RWPE2 (cell line): Measurements from ENCODE around the gene DCAF17.
"Not testable (repeated sequence)": the region's sequence is repeated elsewhere in the genome, so short reads cannot be mapped to it uniquely, and the experiment has no call there.

Source experiments
- ATAC-seq: fragments of 200-7000 bp; cut with Tn5 transposase; 3 replicates; pipeline ENCODE4 v1.9.1; 2021; ENCODE audit warnings: low read depth
- DNase-seq: peaks from one replicate; pipeline ENCODE4 v3.0.0-alpha.2; 2020; ENCODE audit warnings: low spot score
- H3K27ac ChIP-seq: fragments of 450-650 bp; 2 replicates; pipeline ENCODE4 v1.5.1; 2017; ENCODE audit warnings: mild to moderate bottlenecking; ENCODE audit not compliant: poor library complexity, severe bottlenecking
- H3K27me3 ChIP-seq: fragments of 250-450 bp; sonication (Bioruptor Pico); 2 replicates; pipeline ENCODE4 v1.5.1; 2021; ENCODE audit warnings: mild to moderate bottlenecking, moderate library complexity; ENCODE audit not compliant: insufficient read depth, poor library complexity, severe bottlenecking
- H3K36me3 ChIP-seq: fragments of 250-450 bp; sonication (Bioruptor Pico); 2 replicates; pipeline ENCODE4 v1.5.1; 2020; ENCODE audit warnings: low read depth, mild to moderate bottlenecking, moderate library complexity
- H3K4me1 ChIP-seq: fragments of 250-450 bp; sonication (Bioruptor Pico); 2 replicates; pipeline ENCODE4 v1.5.1; 2021; ENCODE audit warnings: mild to moderate bottlenecking, moderate library complexity; ENCODE audit not compliant: insufficient read depth, poor library complexity, severe bottlenecking
- H3K4me3 ChIP-seq: fragments of 250-450 bp; sonication (Bioruptor Pico); 2 replicates; pipeline ENCODE4 v1.5.1; 2021; ENCODE audit warnings: mild to moderate bottlenecking, moderate library complexity; ENCODE audit not compliant: severe bottlenecking
- H3K9me3 ChIP-seq: fragments of 250-450 bp; sonication (Bioruptor Pico); 2 replicates; pipeline ENCODE4 v1.5.1; 2021; ENCODE audit warnings: mild to moderate bottlenecking, moderate library complexity; ENCODE audit not compliant: severe bottlenecking
- TF ChIP-seq, protein P1 (sequence below): fragments of 450-650 bp; IDR thresholded peaks from one replicate; pipeline ENCODE4 v1.5.1; 2017; ENCODE audit warnings: mild to moderate bottlenecking, moderate library complexity; ENCODE audit not compliant: poor library complexity, severe bottlenecking

The DCAF17 gene

DNA sequence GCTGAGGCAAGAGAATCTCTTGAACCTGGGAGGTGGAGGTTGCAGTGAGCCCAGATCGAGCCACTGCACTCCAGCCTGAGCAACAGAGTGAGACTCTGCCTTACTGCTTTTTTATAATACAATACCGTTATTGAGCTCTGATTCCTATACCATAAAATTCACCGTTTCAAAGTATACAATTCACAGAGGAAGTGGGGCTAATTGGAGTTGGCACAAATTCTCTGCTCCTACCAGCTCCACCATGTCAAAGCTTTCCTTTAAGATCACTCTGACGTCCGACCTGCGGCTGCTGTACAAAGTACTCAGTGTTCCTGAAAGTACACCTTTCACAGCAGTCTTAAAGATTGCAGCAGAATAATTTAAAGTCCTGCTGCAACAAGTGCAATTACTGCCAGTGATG is 58.6 kb downstream of the DCAF17 start:
- Histone ChIP-seq H3K4me3 (no peak overlapping the region), H3K4me1 (no peaks in the 10 kb centered on the region), H3K27me3 (no peaks in the 10 kb centered on the region), H3K9me3 (no peaks in the 10 kb centered on the region), H3K36me3 (no peaks in the 10 kb centered on the region), H3K27ac (no peak overlapping the region)
- DNase-seq (no peak), ATAC-seq (no peak)
- TF ChIP-seq, protein P1, sequence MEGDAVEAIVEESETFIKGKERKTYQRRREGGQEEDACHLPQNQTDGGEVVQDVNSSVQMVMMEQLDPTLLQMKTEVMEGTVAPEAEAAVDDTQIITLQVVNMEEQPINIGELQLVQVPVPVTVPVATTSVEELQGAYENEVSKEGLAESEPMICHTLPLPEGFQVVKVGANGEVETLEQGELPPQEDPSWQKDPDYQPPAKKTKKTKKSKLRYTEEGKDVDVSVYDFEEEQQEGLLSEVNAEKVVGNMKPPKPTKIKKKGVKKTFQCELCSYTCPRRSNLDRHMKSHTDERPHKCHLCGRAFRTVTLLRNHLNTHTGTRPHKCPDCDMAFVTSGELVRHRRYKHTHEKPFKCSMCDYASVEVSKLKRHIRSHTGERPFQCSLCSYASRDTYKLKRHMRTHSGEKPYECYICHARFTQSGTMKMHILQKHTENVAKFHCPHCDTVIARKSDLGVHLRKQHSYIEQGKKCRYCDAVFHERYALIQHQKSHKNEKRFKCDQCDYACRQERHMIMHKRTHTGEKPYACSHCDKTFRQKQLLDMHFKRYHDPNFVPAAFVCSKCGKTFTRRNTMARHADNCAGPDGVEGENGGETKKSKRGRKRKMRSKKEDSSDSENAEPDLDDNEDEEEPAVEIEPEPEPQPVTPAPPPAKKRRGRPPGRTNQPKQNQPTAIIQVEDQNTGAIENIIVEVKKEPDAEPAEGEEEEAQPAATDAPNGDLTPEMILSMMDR: no peak

DNA sequence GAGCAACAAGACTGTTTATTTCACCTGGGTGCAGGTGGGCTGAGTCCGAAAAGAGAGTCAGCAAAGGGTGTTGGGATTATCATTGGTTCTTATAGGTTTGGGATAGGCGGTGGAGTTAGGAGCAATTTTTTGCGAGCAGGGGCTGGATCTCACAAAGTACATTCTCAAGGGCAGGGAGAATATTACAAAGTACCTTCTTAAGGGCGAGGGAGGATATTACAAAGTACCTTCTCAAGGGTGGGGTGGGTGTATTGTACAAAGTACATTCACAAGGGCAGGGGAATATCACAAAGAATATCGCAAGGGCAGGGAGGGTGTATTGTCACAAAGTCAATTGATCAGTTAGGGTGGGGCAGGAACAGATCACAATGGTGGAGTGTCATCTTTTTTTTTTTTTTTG is 63.6 kb downstream of the DCAF17 start:
- not testable (repeated sequence) for ATAC-seq

DNA sequence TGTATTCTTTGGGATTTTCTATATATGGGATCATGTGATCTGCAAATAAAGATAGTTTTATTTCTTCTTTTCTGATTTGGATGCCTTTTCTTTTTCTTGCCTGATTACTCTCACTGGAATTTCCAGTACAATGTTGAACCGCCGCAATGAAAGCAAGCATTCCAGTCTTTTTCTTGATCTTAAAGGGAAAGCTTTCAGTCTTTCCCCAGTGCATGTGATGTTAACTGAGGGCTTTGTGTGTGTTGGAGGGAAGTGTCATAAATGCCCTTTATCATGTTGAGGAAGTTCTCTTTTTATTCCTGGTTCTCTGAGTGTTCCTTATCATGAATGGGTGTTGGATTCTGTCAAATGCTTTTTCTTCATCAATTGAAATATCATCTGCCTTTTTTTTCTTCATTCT is 71.3 kb downstream of the DCAF17 start:
- Histone ChIP-seq H3K4me3 (no peak overlapping the region), H3K4me1 (no peaks in the 10 kb centered on the region), H3K27ac (no peak overlapping the region), H3K9me3 (no peaks in the 10 kb centered on the region), H3K27me3 (no peaks in the 10 kb centered on the region), H3K36me3 (no peaks in the 10 kb centered on the region)
- TF ChIP-seq, protein P1: no peak
- DNase-seq (no peak), ATAC-seq (no peak)

More for the DNA sequence above, 63.6 kb downstream of the DCAF17 start:
- not testable (repeated sequence) for H3K27me3 ChIP-seq, H3K4me3 ChIP-seq, H3K4me1 ChIP-seq, H3K9me3 ChIP-seq, H3K36me3 ChIP-seq, DNase-seq, H3K27ac ChIP-seq

DNA sequence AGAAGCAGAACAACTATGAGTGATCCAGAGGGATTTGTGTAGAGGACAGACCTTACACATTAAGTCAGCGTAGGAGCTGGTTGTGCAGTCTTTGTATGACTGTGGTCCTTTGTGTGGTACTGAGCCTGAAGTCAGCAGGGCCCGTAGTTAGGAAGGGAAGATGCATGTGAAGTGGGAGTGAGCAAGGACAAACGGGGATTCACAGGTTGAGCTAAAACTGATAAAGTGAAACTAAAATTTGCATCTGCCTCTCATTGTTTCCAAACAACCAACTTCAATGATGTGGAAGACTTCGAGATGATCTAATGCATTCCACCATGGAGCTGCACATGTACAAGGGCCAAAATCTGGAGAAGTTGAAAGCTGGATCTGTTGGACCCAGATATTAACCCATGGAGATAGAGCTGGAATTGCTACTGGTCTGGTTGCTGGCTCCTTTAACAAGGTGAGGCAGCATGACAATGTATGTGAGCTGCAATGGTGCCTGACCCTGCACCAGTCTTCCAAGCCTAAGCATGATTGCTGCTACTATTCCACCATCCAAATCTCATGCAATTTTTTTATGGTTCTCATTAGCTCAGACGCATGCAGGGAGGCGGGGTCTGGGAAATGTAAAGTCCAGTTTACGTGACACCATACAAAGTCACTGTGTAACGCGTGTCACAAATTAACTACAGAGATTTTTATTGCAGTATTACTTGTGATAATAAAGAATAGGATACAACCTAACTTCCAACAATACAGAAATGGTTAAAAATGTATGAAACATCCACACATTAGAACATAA is 76.1 kb downstream of the DCAF17 start:
- no peaks in the 10 kb centered on the region for H3K36me3 ChIP-seq
- H3K4me3 ChIP-seq: no peak overlapping the region
- H3K4me1 ChIP-seq: no peaks in the 10 kb centered on the region
- ATAC-seq (no peak), DNase-seq (no peak)
- no peaks in the 10 kb centered on the region for H3K9me3 ChIP-seq
- TF ChIP-seq, protein P1: no peak
- H3K27me3 ChIP-seq: no peaks in the 10 kb centered on the region
- H3K27ac ChIP-seq: no peak overlapping the region

DNA sequence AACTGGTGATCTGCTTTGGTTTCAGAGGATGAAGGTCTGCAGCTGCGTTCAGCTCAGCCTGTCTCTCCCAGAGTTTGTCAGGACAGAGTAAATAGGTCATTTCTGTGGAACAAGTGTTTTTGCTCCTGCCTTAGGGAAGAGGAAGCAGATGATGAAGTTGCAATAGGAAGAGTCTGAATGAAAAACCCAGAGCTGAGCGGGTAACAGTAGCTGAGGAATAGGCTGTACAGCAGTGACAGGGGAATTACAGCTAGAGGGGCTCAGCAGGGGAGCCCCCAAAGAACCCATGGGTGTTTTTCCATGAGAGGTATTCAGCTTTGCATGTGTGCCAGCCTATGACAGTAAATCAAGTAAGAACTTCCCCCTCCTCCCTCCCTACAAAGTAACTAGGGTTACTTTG is 78.0 kb downstream of the DCAF17 start:
- Histone ChIP-seq H3K4me3 (no peak overlapping the region), H3K4me1 (peaks cover 8% of the 10 kb centered on the region), H3K36me3 (no peaks in the 10 kb centered on the region), H3K9me3 (no peaks in the 10 kb centered on the region), H3K27ac (no peak overlapping the region), H3K27me3 (no peaks in the 10 kb centered on the region)
- TF ChIP-seq, protein P1: no peak
- ATAC-seq (no peak), DNase-seq (no peak)
